ENCODE data around the gene TMEM30B. TPM values are rescaled to one million over a fixed set of nuclear protein-coding genes. Genes with fewer than 3 reads are reported as not detected.

The TMEM30B gene
- polyA plus RNA-seq, 1 donor, result 36.6 TPM

Other genes with a start within 250 kb of the TMEM30B start
- gene PRKCH, start 40.2 kb upstream of the TMEM30B start, polyA plus RNA-seq, result 7.7 TPM